ENCODE measurements around the gene KRT85.
"Not testable (repeated sequence)": the region's sequence is repeated elsewhere in the genome, so short reads cannot be mapped to it uniquely, and the experiment has no call there.

KRT85 gene

DNA sequence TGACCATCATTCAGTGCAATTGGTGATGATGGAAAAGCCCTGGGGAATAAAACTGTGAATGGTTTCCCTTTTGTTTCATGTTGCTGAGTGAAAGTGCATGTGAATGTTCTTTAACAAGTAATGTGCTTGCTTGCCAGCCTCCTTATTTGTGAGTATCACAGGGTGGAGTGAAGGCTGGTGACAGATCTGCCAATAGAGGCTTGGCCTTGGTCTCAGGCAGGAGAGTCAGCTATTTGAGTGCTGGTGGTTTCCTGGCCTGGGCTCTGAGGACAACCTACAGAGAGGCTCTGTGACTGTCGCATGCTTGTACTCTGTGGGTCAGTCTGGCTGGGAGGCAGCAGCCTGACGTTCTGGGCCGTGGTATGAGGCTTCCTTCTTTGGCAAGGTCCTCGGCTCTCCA lies 20.7 kb downstream of the KRT85 start:
- Mint-ChIP-seq H3K36me3 (ENCODE audit: insufficient read depth) (peaks cover 2% of the 10 kb centered on the region), H3K27me3 (peaks cover 9 to 84% of the 10 kb centered on the region in 2 donors), H3K9me3 (no peaks in the 10 kb centered on the region), H3K4me3 (no peak overlapping the region), H3K27ac (no peak overlapping the region), H3K4me1 (ENCODE audit: low read depth in 2 of 2) (peaks cover 7 to 11% of the 10 kb centered on the region in 2 donors)
- DNase-seq (no peak), ATAC-seq (replicated peaks) (no peak)

DNA sequence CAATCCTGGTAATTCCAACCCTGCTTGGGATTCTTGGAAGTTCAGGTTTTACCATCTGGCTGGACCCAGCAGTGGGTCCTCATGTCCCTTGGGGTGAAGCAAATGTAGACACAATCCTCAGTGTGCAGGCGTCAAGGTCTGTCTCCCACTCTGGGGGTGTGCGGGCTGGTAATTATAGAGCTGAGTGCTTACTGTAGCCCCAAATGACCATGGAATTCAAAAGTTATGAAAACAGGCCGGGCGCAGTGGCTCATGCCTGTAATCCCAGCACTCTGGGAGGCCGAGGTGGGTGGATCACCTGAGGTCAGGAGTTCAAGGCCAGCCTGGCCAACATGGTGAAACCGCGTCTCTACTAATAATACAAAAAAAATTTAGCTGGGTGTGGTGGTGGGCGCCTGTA lies 22.2 kb downstream of the KRT85 start:
- H3K4me3 Mint-ChIP-seq; ATAC-seq (replicated peaks); H3K27ac Mint-ChIP-seq; H3K9me3 Mint-ChIP-seq; H3K4me1 Mint-ChIP-seq (ENCODE audit: low read depth in 2 of 2); DNase-seq; H3K36me3 Mint-ChIP-seq (ENCODE audit: insufficient read depth): not testable (repeated sequence)
- peaks cover 4 to 90% of the 10 kb centered on the region in 2 donors for H3K27me3 Mint-ChIP-seq

DNA sequence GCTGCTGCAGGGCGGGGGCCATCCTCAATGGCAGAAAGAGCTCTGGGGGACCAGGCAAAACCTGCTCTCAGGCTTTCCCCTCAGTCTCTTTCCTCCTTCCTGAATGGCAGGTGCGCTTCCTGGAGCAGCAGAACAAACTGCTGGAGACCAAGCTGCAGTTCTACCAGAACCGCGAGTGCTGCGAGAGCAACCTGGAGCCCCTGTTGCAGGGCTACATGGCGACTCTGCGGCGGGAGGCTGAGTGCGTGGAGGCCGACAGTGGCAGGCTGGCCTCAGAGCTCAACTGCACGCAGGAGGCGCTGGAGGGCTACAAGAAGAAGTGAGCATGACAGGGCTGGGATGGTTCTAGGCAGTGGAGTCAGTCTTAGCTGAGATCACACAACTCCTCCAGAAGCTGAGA lies 23.2 kb downstream of the KRT85 start:
- Mint-ChIP-seq H3K9me3 (no peaks in the 10 kb centered on the region), H3K4me3 (no peak overlapping the region), H3K27ac (no peak overlapping the region), H3K36me3 (ENCODE audit: insufficient read depth) (no peaks in the 10 kb centered on the region), H3K27me3 (peaks cover 4 to 93% of the 10 kb centered on the region in 2 donors), H3K4me1 (ENCODE audit: low read depth in 2 of 2) (peaks cover 0 to 2% of the 10 kb centered on the region in 2 donors)
- ATAC-seq (replicated peaks) (no peak), DNase-seq (no peak)

DNA sequence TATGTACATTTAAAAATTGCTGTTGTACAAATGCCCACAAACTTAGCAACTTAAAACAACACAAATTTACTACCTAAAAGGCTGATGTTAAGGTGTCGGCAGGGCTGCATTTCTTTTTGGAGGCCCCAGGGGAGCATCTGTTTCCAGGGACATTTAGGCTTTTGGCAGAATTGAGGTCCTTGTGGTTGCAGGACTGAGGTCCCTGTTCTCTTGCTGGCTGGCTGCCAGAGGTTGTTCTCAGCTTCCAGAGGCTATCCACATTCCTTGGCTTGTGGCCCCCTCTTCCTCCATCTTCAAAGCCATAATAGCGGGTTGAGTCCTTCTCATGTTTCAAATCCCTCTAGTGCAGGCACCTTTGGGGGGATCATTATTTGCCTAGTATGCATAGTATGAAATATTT lies 23.7 kb downstream of the KRT85 start:
- no peaks in the 10 kb centered on the region for H3K4me1 Mint-ChIP-seq (ENCODE audit: low read depth in 2 of 2)
- H3K27me3 Mint-ChIP-seq, result peaks cover 9 to 96% of the 10 kb centered on the region in 2 donors
- no peaks in the 10 kb centered on the region for H3K9me3 Mint-ChIP-seq
- no peak for ATAC-seq (replicated peaks)
- DNase-seq, result no peak
- H3K4me3 Mint-ChIP-seq, result no peak overlapping the region
- H3K36me3 Mint-ChIP-seq (ENCODE audit: insufficient read depth), result no peaks in the 10 kb centered on the region
- H3K27ac Mint-ChIP-seq, result no peak overlapping the region

DNA sequence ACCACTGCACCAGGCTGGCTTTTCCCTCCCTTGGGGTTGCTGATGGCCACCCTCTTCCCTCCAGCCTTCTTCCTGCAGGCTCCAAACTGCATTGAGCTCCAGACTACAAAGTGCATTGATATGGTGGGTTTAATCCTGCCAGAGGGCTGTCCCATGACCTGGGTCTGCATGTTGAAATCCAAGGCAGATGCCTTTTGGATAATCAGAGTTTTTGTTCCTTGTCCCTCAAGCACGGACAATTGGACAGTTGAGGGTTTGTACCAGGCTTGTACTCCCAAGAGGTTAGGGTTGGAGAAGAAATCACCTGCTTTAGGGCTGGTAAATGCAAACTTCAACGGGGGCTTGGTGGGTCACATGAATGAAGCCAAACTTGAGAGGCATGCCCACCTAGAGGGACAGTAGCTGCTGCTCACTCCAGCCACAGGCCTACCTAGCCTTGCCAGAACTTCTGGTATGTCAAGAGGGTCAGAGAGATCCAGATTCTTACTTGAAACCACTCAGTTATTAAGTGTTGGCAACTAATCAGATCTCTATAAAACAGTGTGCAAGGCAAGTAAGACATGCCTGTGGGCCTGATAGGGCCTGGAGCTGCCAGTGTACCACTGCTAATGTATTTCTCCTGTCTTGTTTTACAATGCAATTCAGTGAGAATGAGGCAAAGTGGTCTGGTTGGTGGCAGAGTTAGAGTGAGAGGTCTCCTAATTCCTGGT lies 24.3 kb downstream of the KRT85 start:
- H3K9me3 Mint-ChIP-seq, result no peaks in the 10 kb centered on the region
- peaks cover 9 to 96% of the 10 kb centered on the region in 2 donors for H3K27me3 Mint-ChIP-seq
- H3K4me1 Mint-ChIP-seq (ENCODE audit: low read depth in 2 of 2), result no peaks in the 10 kb centered on the region
- no peaks in the 10 kb centered on the region for H3K36me3 Mint-ChIP-seq (ENCODE audit: insufficient read depth)
- ATAC-seq (replicated peaks), result no peak
- H3K4me3 Mint-ChIP-seq, result no peak overlapping the region
- no peak overlapping the region for H3K27ac Mint-ChIP-seq
- DNase-seq, result no peak

DNA sequence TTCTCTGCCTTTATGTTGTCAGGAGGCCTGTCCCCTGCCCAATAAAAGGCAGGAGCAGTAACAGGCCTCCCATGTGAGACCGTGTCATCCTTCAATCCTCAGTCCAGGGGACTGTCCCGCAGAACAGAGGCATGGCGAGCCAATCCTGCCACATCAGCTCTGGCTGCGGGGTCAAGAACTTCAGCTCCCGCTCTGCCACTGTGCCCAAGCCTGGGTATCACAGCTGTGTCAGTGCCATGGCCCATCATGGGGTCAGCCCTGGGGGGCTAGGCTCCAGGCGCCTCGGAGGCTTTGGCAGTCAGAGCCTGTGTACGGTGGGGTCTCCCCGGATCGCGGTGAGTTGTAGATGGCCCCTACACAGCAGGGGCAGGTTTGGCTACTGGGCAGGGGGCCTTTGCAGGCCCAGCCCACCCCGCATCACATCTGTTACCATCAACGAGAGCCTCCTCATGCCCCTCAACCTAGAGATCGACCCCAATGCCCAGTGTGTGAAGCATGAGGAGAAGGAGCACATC lies 26.2 kb downstream of the KRT85 start:
- Mint-ChIP-seq H3K4me3 (no peak overlapping the region), H3K27ac (no peak overlapping the region), H3K4me1 (ENCODE audit: low read depth in 2 of 2) (no peaks in the 10 kb centered on the region), H3K36me3 (ENCODE audit: insufficient read depth) (no peaks in the 10 kb centered on the region), H3K27me3 (peaks cover 7 to 79% of the 10 kb centered on the region in 2 donors), H3K9me3 (no peaks in the 10 kb centered on the region)
- ATAC-seq (replicated peaks), result no peak
- DNase-seq, result no peak

DNA sequence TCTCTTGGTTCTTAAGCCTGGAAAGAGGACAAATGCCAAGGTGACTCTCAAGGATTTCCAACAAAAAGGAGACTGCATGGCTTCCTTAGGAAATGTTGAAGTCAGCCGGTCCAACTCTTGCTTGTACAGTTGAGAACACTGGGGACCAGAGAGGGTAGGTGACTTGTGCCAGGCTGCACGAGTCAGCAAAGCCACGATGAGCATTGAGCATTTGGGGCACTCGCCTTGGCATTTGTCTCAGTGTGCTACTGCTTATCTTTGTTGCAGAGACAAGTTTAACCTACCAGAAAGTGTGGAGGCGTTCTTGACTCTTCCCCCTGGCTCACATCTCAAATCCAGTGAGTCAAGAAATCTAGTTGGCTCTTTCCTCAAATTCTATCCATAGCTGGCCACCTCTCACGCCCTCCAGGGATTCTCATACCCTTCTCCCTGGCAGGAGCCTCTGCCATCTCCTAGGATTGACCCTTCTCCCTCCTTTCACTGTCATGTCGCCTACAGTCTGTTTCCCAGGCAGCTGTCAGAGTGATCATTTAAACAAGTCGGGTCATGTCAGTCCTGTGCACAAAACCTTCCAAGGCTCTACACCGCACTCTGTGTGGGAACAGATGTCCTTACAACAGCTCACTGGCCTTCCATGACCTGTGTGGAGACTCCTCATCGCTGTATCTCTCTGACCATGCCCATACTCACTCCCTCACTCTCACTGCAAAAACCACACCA lies 28.9 kb downstream of the KRT85 start:
- H3K4me3 Mint-ChIP-seq, result no peak overlapping the region
- no peak overlapping the region for H3K27ac Mint-ChIP-seq
- H3K27me3 Mint-ChIP-seq, result peaks cover 14 to 75% of the 10 kb centered on the region in 2 donors
- H3K4me1 Mint-ChIP-seq (ENCODE audit: low read depth in 2 of 2), result no peaks in the 10 kb centered on the region
- no peaks in the 10 kb centered on the region for H3K36me3 Mint-ChIP-seq (ENCODE audit: insufficient read depth)
- no peaks in the 10 kb centered on the region for H3K9me3 Mint-ChIP-seq
- no peak for DNase-seq
- no peak for ATAC-seq (replicated peaks)

DNA sequence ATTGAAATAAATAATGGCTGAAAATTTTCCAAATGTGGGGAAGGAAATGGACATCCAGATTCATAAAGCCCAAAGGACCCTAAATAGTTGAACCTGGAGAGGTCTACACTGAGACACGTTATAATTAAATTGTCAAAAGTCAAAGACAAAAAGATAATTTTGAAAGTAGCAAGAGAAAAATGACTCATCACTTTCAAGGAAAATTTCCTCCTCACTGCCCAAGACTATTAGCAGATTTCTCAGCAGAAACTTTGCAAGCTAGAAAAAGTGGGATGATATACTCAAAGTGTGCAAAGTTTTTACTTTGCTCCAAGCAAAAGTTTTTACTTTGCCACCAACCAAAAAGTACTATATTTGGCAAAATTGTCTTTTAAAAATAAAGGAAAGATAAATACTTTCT lies 30.2 kb downstream of the KRT85 start:
- no peak overlapping the region for H3K4me3 Mint-ChIP-seq
- DNase-seq (no peak), ATAC-seq (replicated peaks) (no peak)
- no peaks in the 10 kb centered on the region for H3K36me3 Mint-ChIP-seq (ENCODE audit: insufficient read depth)
- peaks cover 14 to 69% of the 10 kb centered on the region in 2 donors for H3K27me3 Mint-ChIP-seq
- H3K4me1 Mint-ChIP-seq (ENCODE audit: low read depth in 2 of 2), result no peaks in the 10 kb centered on the region
- H3K27ac Mint-ChIP-seq, result no peak overlapping the region
- H3K9me3 Mint-ChIP-seq, result no peaks in the 10 kb centered on the region

DNA sequence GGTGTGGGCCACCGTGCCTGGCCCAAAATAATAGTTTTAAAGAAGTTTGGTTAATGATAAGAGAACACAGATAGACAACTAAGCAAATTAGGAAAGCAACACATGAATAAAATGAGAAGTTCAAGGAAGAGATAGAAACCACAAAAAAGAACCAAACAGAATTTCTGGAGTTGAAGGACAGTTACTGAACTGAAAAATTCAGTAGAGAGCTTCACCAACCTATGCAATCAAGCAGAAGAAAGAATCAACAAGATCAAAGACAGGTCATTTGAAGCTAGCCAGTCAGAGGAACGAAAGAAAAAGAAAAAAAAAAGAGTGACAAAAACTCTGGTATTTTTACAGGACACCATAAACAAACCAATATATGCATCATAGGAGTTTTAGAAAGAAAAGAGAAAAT lies 30.6 kb downstream of the KRT85 start:
- H3K27me3 Mint-ChIP-seq, result peaks cover 18 to 69% of the 10 kb centered on the region in 2 donors
- no peaks in the 10 kb centered on the region for H3K9me3 Mint-ChIP-seq
- H3K36me3 Mint-ChIP-seq (ENCODE audit: insufficient read depth), result no peaks in the 10 kb centered on the region
- H3K4me3 Mint-ChIP-seq, result no peak overlapping the region
- no peak for ATAC-seq (replicated peaks)
- no peak for DNase-seq
- H3K27ac Mint-ChIP-seq, result no peak overlapping the region
- no peaks in the 10 kb centered on the region for H3K4me1 Mint-ChIP-seq (ENCODE audit: low read depth in 2 of 2)

DNA sequence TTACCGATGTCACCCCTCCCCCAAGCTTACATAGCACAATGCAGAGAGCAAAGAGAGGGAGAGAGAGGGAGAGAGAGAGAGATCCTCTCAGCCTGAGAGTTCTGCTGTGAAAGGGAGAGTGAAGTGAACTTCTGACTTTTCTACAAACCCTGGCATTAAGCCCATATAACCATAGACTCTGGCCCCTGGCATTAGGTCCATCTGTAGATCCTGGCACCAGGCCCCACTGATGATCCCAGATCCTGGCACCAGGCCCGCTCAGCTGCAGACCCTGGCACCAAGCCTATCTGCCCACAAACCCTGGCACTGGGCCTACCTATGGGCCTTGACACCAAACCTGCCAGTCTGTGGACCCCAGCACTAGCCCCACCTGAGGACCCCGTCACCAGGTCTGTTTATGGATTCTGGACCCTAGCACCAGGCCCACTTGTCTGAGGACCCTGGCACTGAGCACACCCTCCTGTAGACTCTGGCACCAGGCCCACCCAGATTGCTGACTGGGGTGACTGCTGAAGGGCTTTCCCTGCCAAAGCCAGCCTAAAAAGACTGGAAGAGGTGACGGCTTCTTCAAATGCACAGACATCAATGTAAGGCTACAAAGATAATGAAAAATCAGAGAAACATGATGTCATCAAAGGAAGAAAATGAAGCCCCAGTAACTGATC lies 31.6 kb downstream of the KRT85 start:
- no peaks in the 10 kb centered on the region for H3K9me3 Mint-ChIP-seq
- no peaks in the 10 kb centered on the region for H3K36me3 Mint-ChIP-seq (ENCODE audit: insufficient read depth)
- no peak for DNase-seq
- H3K4me1 Mint-ChIP-seq (ENCODE audit: low read depth in 2 of 2), result no peaks in the 10 kb centered on the region
- no peak for ATAC-seq (replicated peaks)
- H3K27me3 Mint-ChIP-seq, result peaks cover 21 to 64% of the 10 kb centered on the region in 2 donors
- H3K27ac Mint-ChIP-seq, result no peak overlapping the region
- H3K4me3 Mint-ChIP-seq, result no peak overlapping the region

DNA sequence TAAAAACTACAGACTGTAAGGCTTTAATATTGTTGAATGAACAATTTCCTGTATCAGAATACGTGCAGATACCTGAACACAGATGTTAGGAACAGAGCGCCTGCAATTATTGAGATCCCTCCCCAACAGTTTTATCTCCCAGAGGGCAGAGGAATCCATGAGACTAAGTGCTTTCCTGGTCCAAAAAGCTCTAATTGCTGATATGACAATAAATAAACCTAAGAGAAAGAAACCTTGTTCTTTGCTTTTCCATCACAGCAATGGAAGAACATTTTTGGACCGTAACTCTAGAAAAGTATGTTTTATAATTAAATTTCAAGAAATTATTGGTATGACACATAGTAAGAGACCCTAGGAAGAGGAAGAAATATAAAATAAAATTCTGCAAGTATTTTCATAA lies 33.1 kb downstream of the KRT85 start:
- Mint-ChIP-seq H3K27ac (no peak overlapping the region), H3K4me1 (ENCODE audit: low read depth in 2 of 2) (no peaks in the 10 kb centered on the region), H3K9me3 (no peaks in the 10 kb centered on the region), H3K4me3 (no peak overlapping the region), H3K36me3 (ENCODE audit: insufficient read depth) (peaks cover 2% of the 10 kb centered on the region), H3K27me3 (peaks cover 21 to 54% of the 10 kb centered on the region in 2 donors)
- DNase-seq, result no peak
- no peak for ATAC-seq (replicated peaks)

DNA sequence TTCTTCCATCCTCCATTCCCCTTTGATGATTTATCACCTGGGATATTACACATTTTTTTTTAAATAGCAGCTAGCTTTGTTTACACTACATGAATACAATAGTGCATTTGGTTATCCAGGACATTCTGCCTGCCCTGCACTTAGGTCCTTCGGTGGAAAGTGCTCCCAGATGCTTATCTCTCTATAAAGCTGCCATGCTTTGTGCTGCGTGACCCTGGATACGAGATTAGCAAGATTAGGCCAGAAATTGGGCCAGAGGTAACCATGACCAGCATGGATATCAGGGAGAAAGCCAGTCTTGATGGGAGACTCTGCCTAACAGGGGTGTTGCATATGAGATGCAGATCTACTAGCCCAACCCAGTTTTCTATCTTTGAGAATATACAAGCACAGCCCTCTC lies 34.0 kb downstream of the KRT85 start:
- no peak overlapping the region for H3K27ac Mint-ChIP-seq
- no peak for ATAC-seq (replicated peaks)
- no peak for DNase-seq
- H3K36me3 Mint-ChIP-seq (ENCODE audit: insufficient read depth), result peaks cover 4% of the 10 kb centered on the region
- no peaks in the 10 kb centered on the region for H3K4me1 Mint-ChIP-seq (ENCODE audit: low read depth in 2 of 2)
- H3K27me3 Mint-ChIP-seq, result peaks cover 14 to 50% of the 10 kb centered on the region in 2 donors
- H3K9me3 Mint-ChIP-seq, result no peaks in the 10 kb centered on the region
- no peak overlapping the region for H3K4me3 Mint-ChIP-seq

DNA sequence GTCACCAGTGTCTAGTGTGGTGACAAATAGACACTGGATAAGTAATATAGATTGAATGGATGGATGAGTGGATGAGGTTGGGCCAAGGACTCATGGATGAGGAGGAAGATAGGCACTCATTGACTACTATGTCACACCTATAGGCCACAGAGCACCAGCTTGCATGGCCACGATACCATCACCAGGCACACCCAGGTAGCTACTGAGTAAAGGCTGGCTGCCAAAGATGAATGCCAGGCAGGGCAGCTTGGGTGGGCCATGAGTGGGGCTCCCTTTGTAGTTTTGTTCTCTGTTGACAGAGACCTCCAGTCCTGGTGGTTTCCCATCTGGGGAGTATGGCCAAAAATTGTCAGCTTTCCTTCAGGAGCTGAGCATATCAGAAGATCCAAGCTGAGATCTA lies 34.9 kb downstream of the KRT85 start:
- H3K27me3 Mint-ChIP-seq, result peaks cover 14 to 45% of the 10 kb centered on the region in 2 donors
- H3K9me3 Mint-ChIP-seq, result no peaks in the 10 kb centered on the region
- H3K4me1 Mint-ChIP-seq (ENCODE audit: low read depth in 2 of 2), result peaks cover 4 to 7% of the 10 kb centered on the region in 2 donors
- no peak overlapping the region for H3K4me3 Mint-ChIP-seq
- peaks cover 4% of the 10 kb centered on the region for H3K36me3 Mint-ChIP-seq (ENCODE audit: insufficient read depth)
- ATAC-seq (replicated peaks) (no peak), DNase-seq (no peak)
- H3K27ac Mint-ChIP-seq, result no peak overlapping the region

Measured in effector memory CD8-positive, alpha-beta T cell (primary cell).